Rectal smooth muscle tissue (tissue), 1 donor: Measurements from ENCODE around the gene CHCHD6.
"Not testable (repeated sequence)": the region's sequence is repeated elsewhere in the genome, so short reads cannot be mapped to it uniquely, and the experiment has no call there.

ENCODE experiments used
- H3K27ac ChIP-seq: one replicate; pipeline ENCODE4 v1.7.0; 2013; ENCODE audit warnings: low read depth, low read length, inconsistent platforms
- H3K27me3 ChIP-seq: one replicate; pipeline ENCODE4 v1.7.0; 2013; ENCODE audit warnings: low read length; ENCODE audit not compliant: control insufficient read depth, insufficient read depth
- H3K36me3 ChIP-seq: one replicate; pipeline ENCODE4 v1.7.0; 2013; ENCODE audit warnings: low read length; ENCODE audit not compliant: control insufficient read depth, insufficient read depth
- H3K4me1 ChIP-seq: one replicate; pipeline ENCODE4 v1.7.0; 2013; ENCODE audit warnings: low read length; ENCODE audit not compliant: control insufficient read depth, insufficient read depth
- H3K4me3 ChIP-seq: one replicate; pipeline ENCODE4 v1.7.0; 2013; ENCODE audit warnings: low read length
- H3K9ac ChIP-seq: one replicate; pipeline ENCODE4 v1.7.0; 2013; ENCODE audit warnings: low read length

The CHCHD6 gene

DNA sequence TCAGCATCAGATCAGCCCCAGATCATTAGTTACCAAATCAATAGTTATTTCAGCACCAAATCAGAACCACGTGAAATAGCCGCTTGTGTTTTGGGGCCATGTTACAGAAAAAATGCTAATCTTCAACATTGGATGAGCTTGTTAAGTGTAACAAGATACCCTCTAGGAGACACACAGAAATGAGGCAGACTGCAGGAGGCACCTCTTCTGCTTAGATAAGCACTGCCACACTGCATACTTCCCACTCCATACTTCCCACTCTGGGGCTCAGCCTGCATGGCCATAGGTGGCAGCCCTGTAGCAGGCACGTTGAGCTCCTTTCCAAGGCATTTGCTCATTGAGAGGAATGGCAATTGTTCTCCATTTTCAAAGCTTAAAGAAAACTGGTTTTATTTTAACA is 73.3 kb downstream of the CHCHD6 start:
- H3K4me3 ChIP-seq, result no peak overlapping the region
- H3K27ac ChIP-seq, result no peak overlapping the region
- no peaks in the 10 kb centered on the region for H3K4me1 ChIP-seq
- no peaks in the 10 kb centered on the region for H3K36me3 ChIP-seq
- no peak overlapping the region for H3K9ac ChIP-seq
- no peaks in the 10 kb centered on the region for H3K27me3 ChIP-seq

DNA sequence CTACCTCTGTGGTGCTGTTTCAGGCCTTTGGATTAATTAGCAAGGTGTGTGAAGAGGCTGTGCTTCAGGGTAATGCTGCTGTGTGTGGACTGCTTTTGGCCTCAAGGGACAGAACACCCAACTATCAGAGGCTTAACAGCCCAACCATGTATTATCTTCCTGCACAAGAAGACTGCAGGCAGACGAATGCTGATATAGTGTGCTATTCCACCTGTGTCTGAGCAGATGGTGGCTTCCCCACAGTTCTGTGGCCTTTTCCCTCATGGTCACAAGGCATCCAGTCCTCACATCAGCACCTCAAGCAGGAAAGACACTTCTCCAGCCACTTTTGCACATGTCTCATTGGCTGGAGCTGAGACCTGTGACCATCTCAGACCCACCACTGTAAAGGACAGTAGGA is 76.6 kb downstream of the CHCHD6 start:
- no peak overlapping the region for H3K27ac ChIP-seq
- H3K9ac ChIP-seq, result no peak overlapping the region
- no peaks in the 10 kb centered on the region for H3K27me3 ChIP-seq
- no peak overlapping the region for H3K4me3 ChIP-seq
- H3K36me3 ChIP-seq, result no peaks in the 10 kb centered on the region
- H3K4me1 ChIP-seq, result no peaks in the 10 kb centered on the region

DNA sequence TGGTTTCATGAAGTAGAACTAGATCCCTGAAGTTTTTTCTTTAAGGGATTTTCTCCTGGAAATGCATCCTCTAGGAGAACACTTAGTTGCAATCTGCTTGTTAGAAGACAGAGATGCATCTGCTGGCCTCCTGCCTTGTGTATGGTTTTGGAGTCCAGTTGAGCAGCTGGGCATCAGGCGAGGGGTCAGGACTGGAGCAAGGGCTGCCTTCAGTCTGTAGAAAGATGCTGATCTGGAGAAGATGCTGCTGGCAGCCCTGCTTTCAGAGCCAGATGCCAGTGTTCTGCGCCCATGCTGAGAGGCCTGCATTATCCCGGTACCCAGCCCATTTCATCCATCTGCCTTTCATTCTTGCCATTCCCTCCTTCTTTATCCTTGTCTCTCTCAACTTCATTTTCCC is 77.4 kb downstream of the CHCHD6 start:
- Histone ChIP-seq H3K4me1 (no peaks in the 10 kb centered on the region), H3K27ac (no peak overlapping the region), H3K36me3 (no peaks in the 10 kb centered on the region), H3K27me3 (no peaks in the 10 kb centered on the region), H3K9ac (no peak overlapping the region), H3K4me3 (no peak overlapping the region)

DNA sequence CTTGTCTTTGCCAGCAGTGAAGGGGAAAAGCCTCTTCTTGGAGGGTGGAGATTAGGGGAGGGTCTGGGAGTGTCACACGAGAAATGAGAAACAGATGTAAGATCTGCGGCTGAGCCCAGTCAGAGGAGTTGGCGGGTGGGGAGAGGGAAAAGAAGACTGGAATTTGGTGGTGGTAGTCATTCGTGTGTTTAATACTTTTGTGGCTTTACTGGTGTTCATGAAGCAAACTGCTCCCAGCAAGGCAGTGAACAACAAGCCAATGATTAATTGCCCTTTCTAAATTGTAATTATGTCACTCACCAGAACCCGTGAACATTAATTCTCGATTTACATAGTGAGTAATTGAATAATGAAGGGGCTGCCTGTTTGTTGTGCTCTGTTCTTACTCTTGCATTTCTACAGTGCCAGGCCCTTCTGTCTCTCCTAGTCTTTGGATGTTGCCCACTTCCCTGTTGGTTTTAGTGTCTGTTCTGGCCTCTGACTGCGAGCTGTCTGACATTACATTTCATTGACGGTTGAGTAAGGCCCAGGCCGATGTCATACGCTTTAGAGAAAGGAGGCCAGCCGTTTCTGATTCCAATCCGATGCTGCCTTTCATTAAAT is 78.0 kb downstream of the CHCHD6 start:
- H3K9ac ChIP-seq, result no peak overlapping the region
- no peak overlapping the region for H3K27ac ChIP-seq
- H3K27me3 ChIP-seq, result no peaks in the 10 kb centered on the region
- H3K36me3 ChIP-seq, result no peaks in the 10 kb centered on the region
- no peak overlapping the region for H3K4me3 ChIP-seq
- no peaks in the 10 kb centered on the region for H3K4me1 ChIP-seq

DNA sequence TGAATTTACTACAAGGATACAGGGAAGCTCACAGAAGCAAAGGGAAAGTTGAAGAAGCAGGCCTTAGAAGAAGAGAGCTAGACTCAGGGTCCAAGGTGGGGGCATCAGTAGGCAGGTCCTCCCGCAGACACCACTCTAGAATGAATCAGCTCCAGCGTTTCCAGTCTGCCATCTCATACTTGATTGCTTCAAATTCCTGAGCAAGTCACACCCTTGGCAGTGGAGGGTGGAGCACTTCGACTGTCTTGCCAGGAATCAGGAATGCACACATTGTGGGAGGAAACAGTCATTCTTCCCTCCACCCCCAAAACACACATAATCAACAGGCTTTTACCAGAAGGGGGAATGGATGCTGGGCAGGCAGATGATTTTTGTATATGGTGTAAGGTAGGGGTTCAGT is 78.5 kb downstream of the CHCHD6 start:
- Histone ChIP-seq H3K27me3 (no peaks in the 10 kb centered on the region), H3K4me1 (no peaks in the 10 kb centered on the region), H3K4me3 (no peak overlapping the region), H3K9ac (no peak overlapping the region), H3K27ac (no peak overlapping the region), H3K36me3 (no peaks in the 10 kb centered on the region)

DNA sequence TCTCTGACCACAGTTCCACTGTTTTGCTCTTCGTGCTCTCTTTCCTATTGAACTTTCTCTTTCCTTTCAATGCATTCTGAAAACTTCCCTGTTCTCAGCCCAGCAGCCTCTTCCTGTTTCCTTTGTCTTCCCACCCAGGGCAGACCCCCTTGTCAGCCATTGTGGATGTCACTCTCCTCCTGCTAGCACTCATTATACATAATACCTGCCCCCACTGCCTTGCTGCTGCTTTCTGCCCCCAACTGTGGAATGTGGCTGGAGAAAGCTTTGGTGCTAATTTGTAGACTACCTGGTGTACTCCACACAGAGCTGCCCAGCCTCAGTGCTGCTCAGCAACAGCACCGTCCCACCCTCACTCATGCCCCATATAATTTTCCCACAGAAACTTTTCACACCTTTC is 80.2 kb downstream of the CHCHD6 start:
- H3K4me3 ChIP-seq, result no peak overlapping the region
- no peak overlapping the region for H3K9ac ChIP-seq
- H3K27ac ChIP-seq, result no peak overlapping the region
- no peaks in the 10 kb centered on the region for H3K27me3 ChIP-seq
- H3K36me3 ChIP-seq, result no peaks in the 10 kb centered on the region
- H3K4me1 ChIP-seq, result no peaks in the 10 kb centered on the region

DNA sequence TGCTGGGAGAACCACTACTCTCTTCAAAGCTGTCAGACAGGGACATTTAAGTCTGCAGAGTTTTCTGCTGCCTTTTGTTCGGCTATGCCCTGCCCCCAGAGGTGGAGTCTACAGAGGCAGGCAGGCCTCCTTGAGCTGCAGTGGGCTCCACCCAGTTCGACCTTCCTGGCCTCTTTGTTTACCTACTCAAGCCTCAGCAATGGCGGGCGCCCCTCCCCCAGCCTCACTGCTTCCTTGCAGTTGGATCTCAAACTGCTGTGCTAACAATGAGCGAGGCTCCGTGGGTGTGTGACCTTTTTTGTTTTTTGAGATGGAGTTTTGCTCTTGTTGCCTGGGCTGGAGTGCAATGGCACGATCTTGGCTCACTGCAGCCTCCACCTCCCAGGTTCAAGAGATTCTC is 87.3 kb downstream of the CHCHD6 start:
- H3K9ac ChIP-seq, H3K27me3 ChIP-seq, H3K4me3 ChIP-seq, H3K27ac ChIP-seq, H3K4me1 ChIP-seq, H3K36me3 ChIP-seq: not testable (repeated sequence)

DNA sequence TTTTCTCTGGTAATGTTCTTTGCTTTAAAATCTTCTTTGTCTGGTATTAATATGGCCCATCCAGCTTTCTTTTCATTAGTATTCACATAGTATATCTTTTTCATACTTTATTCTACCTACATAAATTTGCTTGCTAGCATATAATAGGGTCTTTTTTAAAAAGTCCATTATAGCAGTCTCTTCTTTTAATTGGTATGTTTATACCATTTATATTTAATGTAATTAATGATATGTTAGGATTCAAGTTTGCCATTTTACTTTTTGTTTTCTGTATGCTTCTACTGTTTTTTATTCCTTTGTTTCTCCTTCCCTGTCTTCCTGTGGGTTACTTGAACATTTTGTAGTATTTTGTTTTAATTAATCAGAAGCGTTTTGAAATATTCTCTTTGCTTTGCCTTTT is 89.0 kb downstream of the CHCHD6 start:
- H3K9ac ChIP-seq, result no peak overlapping the region
- H3K27ac ChIP-seq, result no peak overlapping the region
- H3K4me1 ChIP-seq, result no peaks in the 10 kb centered on the region

DNA sequence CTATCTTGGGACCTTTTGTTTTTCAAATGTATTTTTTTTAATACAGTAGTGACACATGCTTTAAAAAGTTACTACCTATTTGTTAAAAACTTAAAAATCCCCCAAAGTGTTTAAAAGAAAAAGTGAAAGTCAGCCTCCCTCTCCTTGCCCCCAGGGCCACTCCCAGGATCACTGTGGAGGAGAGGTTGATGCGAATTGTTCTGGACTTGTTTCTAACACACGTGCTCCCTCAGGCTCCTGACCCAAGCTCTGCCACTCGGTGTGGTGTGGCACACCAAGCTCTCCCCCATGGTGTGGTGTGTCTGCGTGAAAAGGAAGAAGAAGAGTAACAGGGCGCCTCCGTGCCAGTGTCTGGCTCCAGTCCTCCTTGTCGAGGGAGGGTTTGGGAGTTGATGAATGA is 93.5 kb downstream of the CHCHD6 start:
- Histone ChIP-seq H3K27ac (no peak overlapping the region), H3K36me3 (peaks cover 2% of the 10 kb centered on the region), H3K9ac (no peak overlapping the region), H3K27me3 (no peaks in the 10 kb centered on the region), H3K4me3 (no peak overlapping the region), H3K4me1 (no peaks in the 10 kb centered on the region)

More for the DNA sequence above, 89.0 kb downstream of the CHCHD6 start:
- Histone ChIP-seq H3K27me3 (no peaks in the 10 kb centered on the region), H3K36me3 (no peaks in the 10 kb centered on the region), H3K4me3 (no peak overlapping the region)

DNA sequence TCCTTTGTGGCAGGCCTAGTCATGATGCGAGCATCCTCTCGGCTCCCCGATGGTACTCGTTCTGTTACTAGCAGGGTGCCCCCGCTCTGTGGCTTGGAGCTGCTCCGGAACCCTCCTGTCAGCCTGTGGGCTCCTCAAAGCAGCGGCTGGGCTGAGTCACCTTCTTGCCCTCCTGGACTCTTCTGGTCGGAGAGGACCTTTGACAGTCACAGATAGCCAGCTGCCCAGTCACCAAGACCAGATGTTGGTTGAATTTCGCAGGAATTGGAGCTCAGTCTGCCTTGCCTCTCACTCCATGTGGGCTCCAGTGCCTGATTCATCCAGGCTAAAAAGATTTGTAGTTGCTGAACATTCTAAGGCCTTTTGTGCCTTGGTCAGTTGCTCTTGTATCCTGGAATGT is 94.5 kb downstream of the CHCHD6 start:
- peaks cover 2% of the 10 kb centered on the region for H3K36me3 ChIP-seq
- no peaks in the 10 kb centered on the region for H3K4me1 ChIP-seq
- H3K9ac ChIP-seq, result no peak overlapping the region
- H3K27me3 ChIP-seq, result no peaks in the 10 kb centered on the region
- H3K4me3 ChIP-seq, result no peak overlapping the region
- no peak overlapping the region for H3K27ac ChIP-seq

DNA sequence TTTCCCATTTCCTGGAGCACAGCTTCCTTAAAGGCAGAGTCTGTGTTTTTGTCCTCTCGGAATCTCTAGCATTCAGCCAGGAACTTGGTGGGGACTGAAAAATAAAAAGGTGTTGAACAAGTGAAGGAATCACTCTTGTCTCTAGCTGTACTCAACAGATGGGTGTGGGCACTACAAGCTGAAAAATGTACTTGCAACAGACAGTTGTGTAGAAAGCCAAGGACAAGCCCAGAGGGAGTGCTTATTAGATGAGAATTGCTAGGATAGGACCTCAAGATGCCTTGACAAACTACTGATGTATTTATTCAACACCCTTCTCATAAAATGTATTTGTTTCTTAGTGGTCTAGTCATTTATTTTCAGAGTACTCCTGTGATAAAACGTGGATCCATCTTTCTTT is 95.1 kb downstream of the CHCHD6 start:
- Histone ChIP-seq H3K4me1 (no peaks in the 10 kb centered on the region), H3K4me3 (no peak overlapping the region), H3K36me3 (peaks cover 2% of the 10 kb centered on the region), H3K27me3 (no peaks in the 10 kb centered on the region), H3K9ac (no peak overlapping the region), H3K27ac (no peak overlapping the region)

DNA sequence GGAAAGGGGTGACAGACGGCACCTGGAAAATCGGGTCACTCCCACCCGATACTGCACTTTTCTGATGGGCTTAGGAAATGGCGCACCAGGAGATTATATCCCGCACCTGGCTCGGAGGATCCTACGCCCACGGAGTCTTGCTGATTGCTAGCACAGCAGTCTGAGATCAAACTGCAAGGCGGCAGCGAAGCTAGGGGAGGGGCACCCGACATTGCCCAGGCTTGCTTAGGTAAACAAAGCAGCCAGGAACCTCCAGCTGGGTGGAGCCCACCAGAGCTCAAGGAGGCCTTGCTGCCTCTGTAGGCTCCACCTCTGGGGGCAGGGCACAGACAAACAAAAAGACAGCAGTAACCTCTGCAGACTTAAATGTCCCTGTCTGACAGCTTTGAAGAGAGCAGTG is 97.3 kb downstream of the CHCHD6 start:
- H3K27me3 ChIP-seq, H3K9ac ChIP-seq, H3K36me3 ChIP-seq, H3K4me1 ChIP-seq, H3K4me3 ChIP-seq, H3K27ac ChIP-seq: not testable (repeated sequence)

DNA sequence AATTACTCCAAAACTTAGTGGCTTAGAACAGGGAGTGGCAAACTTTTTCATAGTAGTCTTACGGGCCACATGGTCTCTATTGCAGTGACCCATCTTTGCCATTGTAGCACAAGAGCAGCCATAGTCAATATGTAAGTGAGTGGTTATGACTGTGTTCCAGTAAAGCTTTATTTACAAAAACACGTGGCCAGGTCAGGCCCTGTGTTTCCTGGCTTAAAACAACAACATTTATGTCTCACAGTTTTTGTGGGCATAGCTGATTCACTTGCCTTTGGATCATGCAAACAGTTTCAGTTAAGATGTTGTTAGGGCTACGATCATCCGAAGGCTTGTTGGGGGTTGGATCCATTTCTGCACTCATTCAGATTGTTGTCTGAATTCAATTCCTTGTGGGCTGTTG is 103.8 kb downstream of the CHCHD6 start:
- H3K27me3 ChIP-seq, result no peaks in the 10 kb centered on the region
- no peak overlapping the region for H3K4me3 ChIP-seq
- H3K9ac ChIP-seq, result no peak overlapping the region
- H3K36me3 ChIP-seq, result no peaks in the 10 kb centered on the region
- H3K27ac ChIP-seq, result no peak overlapping the region
- H3K4me1 ChIP-seq, result no peaks in the 10 kb centered on the region
